ENCODE measurements around the gene GALNT9.

Gene GALNT9

DNA sequence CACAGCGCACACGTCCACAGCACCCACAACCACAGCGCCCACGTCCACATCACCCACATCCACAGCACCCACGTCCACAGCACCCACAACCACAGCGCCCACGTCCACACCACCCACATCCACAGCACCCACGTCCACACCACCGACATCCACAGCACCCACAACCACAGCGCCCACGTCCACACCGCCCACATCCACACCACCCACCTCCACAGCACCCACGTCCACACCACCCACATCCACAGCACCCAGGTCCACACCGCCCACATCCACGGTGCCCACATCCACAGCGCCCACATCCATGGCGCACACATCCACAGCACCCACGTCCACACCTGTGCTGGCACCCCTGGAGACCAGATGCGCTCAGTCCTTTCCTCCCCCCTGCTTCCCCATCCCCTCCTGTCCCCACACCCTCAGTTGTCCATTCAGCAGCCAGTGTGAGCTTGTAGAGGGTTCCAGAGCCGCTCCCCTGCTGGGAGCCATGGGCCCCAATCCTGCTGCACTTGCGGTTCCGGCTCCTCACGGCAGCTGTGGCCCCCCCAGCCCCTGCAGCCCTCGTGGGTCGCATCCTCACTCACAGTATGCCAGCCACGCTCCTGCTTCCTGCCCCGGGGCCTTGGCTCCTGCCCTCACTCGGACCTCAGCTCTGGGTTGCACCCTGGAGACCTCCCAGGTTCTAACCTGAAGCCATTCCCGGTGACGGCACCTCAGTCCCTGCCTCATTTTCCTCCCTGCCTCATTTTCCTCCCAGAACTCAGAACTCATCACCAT is 37.8 kb downstream of the GALNT9 start:
- no peak for DNase-seq

DNA sequence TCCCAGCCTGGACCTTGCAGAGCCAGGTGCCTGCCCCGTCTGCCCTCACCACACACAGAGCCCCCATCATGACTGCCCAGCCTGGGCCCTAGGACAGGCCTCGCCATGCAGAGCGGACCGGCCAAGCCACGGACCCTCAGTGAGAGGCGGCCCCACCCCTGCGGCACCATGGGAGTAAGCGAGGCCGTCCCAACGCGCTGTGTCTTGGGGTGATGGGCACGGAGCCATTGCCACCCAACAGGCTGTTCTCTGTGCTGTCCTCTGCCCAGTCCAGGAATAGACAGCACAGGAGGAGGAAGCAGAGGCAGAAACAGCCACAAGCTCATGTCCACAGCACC is 39.2 kb downstream of the GALNT9 start:
- no peak for DNase-seq

DNA sequence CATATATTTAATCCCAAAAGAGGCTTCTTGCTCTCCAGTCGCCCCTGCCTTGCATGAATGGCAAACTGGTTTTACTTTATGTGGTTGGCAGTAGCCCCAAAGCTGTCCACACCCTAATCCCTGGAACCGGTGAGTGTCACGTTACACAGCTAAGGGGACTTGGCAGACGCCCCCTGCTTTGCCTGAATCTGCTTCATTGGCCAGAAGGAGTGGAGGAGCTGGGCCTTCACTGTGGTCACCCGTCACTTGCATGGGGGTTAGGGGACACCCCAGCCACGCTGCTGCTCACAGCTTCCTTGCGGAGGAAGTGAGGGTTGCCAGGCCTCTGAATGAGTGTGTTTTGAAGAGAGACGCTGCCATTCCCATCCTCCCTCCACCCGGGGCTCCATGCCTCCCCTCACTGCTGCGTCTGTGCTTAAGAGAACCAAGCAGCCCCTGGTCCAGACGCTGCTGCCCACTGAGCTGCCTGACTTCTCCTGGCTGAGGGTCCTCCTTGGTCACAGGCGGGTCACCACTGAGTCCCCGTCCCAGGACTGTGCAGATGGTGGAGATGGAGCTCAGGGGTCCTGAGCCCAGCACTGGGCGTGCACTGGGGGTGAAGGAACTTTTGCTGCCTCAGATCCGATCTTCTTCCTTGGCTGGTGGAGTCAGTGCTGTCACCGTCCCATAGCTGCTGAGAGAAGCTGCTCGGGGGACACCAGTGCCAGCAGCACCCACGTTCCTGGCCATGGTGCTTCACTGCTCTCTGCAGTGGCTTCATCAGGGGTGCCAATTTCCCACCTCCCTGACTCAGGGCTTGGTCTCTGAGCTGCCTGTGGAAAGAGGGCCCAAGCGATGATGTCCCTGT is 39.8 kb downstream of the GALNT9 start:
- DNase-seq, result no peak

DNA sequence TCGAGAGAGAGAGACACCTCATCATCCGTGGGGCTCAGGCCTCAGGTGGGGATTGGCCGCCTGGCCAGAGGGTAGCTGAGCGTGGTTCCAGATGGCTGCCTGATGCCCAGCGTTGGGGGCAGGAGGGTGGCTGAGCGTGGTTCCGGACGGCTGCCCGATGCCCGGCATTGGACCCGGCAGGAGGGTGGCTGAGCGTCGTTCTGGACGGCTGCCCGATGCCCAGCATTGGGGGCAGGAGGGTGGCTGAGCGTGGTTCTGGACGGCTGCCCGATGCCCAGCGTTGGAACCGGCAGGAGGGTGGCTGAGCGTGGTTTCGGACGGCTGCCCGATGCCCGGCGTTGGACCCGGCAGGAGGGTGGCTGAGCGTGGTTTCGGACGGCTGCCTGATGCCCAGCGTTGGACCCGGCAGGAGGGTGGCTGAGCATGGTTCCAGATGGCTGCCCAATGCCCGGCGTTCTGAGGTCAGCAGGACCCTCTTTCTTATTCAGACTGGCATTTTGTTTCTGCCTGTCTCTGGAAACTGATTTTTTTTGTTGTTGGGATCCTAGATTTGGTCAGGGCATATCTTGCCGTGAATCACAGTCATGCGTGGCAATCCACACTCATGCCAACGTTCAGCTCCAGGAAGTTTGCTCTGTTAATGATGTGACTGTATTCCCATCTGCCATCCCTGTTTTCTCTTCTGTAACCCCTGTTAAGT is 40.7 kb downstream of the GALNT9 start:
- DNase-seq, result no peak

DNA sequence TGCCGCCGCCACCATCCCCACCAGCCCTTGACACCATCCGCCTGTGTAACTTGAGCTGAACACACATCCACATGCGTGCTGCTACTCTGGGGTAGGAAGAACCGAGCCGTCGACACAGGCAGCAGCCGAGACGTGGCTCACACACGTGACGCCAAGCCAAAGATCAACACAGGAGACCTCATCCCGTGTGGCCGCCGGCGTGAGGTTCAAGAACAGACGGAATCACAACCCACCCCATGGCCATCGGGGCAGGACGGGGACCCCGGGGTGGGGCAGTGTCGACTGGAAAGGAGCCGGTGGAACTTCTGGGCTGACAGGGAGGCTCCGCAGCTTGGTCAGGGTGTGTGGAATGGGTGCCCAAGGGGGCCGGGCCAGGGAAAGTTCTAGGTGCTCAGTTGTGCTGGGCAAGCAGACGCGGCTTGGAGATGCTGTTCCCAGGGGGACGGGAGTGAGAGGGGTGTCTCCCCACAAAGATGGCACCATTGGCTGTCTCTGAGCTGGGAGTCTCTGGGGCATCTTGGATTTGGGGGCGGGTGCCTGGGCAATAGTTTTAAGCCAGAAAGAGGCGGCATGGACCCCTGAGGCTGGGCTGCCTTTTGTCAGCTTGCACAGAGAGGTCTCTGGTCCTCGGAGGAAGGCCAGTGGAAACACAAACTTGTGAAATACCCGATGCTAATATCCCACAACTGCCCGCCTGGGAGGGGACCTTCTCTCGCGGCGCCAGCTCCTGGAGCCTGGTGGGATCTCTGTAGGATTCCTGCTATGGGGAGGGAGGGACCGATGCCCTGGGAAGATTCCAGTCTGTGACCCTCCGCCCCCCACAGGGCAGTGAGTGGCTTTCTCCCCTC is 41.8 kb downstream of the GALNT9 start:
- no peak for DNase-seq

DNA sequence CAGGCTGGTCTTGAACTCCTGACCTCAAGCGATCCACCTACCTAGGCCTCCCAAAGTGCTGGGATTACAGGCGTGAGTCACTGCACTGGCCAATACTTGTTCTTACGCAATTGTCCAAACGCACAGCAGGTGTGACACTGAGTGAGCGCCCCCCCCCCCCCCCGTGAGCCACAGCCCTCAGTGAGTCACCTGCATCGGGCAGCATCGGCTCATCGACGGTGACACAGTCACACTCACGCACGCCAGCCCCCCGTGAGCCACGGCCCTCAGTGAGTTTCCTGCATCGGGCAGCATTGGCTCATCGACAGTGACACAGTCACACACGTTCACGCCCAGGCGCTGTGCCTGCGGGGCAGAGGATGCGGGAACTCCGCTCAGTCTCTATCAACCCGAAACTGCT is 42.5 kb downstream of the GALNT9 start:
- DNase-seq, result no peak

DNA sequence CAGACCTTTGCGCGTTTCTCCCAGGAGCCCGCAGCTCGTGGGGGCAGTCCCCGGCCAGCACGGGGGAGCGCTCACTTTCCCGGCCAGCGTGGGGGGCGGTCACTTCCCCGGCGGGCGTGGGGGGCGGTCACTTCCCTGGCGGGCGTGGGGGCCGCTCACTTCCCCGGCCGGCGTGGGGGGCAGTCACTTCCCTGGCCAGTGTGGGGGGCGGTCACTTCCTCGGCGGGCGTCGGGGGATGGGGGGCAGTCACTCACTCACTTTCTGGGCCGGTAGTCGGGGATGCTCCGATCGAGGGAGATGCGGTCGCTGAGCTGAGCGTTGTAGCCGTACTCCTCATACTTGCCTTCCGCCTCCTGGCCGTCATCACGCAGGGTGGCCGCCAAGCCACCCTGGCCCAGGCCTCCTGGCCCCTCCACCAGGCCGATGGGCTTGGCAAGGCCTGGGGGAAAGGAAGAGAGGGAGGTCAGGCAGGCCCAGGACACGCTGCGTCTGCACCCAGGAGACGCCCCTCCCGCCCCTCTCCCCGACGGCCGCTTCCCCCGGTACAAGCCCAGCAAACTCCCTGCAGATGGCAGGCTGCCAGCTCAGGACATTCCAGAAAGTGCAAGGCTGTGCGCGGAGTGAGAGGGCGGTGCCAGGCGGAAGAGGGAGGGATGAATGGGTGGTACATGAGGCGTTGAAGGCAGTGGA is 43.3 kb downstream of the GALNT9 start:
- no peak for DNase-seq

DNA sequence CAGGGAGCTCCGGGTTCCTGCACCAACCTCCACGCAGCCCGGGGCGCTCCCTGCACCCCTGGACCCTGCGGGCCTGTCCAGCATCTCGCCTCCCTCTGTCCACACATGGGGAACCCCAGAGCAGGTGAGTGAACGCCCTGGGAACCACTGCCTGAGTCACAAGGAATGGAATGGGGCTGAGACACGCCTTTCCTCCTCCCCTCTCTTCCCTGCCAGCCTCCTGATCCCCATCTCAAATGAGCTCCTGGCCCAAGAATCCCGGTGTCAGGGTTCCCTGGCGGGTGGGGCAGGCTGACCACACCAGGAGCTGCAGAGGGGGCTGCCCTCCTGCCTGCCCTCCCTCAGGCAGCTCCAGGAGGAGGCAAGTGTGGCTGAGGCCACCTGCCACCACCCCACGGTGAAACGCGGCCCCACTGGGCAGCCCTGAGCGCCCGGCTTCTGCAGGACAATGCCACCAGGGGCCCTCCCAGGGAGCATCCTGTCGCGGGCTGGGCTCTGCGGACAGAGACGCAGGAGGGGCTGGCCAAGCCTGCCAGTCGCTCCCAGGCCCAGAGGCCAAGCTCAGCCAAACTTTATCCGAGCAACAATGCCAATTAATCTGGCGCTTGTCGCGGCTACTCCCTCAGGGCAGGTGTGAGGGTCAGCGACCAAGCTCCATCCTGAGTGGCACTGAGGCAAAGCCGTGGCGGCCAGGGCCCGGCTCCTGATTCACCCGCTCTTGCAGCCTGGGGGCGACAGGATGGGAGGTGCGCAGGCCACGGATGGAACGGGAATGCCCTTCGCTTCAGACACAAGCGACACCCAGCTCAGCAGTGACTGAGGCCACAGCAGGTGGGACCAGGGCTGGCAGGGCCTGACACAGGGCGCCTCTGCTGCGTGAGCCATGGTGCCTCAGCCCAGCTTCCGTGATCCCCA is 44.3 kb downstream of the GALNT9 start:
- DNase-seq, result no peak

DNA sequence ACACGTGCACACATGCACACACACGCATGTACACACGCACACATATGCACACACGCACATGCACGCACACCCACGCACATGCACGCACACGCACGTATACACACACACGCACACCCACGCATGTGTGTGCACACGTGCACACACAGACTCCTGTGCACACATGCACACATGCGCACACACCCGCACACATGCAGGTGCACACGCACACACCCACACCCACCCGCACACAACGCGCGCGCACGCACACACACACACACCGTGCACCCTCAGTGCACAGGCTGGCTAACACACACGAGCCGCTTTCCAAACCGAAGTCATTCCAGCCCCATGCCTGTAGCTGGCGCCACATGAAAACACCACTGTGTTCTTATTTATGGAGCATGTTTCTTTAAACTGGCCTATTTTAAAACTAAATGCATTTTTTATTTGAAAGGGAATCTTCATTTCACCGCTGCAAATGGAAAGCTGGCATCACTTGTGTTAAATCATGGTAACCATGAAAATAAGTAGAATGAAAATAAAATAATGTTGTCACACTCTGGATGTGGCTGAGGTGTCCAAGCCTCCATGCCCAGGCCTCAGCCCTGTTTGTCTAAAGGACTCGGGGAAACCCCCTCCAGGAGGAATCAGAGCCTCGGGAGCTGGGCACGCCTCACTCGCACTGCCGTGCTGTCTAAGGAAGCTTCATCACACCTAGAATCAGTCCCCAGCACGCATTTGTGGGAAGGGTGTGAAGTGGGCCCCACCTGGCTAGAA is 45.1 kb downstream of the GALNT9 start:
- DNase-seq, result no peak

DNA sequence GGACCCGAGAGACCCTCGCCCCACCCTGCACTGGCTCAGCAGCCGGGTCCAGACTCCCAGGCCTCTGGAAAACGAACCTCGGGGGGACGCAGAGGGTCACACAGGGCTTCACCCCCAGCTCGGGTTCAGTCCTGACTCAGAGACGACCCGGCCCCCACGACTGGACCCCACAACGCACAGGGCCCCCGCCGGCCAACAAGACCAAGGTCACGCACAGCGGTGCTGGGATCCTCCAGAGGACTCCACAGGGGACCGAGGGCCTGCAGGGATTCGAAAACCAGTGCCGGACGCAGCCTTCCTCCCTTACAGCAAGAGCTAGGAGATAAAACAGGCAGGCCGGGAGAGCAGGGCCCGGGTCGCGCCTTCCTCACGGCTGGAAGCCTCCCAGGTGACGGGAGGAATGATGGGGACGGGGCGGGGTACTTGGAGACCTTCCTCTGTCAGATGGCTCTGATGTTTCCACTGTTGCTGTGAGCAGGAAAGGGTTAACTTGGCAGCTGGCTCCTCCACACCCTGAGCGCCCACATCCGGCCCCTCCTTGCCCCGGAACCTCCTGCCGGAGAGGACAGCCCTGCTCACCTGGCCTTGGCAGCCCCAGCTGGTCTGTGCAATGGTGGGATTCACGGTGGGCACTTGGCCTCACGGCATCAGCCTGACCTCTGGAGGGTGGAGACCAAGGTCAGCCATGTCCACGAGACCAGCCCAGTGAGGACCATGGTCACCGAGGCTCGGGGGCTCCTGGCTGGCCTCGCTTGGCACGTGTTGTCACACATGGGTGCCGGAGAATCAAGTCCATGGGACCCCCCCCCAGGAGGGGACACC is 46.2 kb downstream of the GALNT9 start:
- DNase-seq, result peak; percentile 69

DNA sequence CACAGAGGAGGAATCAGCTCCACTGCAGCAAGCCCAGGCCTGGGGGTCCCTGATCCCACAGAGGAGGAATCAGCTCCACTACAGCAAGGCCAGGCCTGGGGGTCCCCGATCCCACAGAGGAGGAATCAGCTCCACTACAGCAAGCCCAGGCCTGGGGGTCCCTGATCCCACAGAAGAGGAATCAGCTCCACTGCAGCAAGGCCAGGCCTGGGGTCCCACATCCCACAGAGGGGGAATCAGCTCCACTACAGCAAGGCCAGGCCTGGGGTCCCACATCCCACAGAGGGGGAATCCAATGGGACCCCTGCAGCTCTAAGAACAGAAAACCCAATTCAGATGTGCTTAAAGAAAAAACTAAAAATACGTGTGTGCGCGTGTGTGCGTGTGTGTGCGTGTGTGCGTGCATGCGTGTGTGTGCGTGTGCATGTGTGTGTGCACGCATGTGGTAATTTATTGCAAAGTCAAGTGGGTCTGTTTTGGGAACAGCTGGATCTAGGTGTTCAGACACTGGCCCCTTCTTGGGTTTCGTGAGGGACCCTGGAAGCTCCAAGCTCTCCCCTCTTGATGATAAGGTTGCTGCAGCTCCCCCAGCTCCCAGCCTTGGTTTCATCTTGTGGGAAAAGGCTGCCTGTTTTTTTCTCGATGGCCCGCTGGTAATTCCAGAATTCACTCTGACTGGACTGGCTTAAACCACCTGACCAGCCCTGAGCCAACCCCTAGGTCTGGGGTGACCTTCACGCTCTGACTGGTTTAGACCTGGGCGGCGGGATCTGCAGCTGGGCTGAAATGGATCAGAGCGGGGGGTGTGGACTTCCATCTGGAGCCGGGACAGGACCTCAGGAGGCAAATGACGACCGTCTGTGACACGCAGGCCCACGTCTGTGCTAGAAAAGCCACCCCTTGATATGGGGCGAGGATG is 47.1 kb downstream of the GALNT9 start:
- no peak for DNase-seq

DNA sequence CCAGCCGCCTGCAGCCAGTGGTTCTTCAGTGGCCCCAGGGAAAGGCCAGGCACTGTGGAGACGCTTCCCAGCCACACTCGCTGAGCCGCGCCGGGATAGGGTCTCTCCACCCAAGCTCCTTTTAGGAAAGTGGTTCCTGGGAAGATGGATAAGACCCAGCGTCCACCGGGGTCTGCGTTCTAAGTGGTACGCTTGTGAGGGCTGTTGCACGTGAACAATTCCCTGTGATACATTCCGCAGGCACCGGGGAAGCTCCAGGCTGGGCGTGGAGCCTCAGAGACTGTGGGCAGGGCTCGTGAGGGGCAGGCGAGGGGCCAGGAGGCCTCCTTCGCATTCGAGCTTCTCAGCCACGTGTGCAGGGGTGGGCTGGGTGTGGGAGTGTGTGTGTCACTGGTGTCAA is 48.4 kb downstream of the GALNT9 start:
- DNase-seq, result no peak

DNA sequence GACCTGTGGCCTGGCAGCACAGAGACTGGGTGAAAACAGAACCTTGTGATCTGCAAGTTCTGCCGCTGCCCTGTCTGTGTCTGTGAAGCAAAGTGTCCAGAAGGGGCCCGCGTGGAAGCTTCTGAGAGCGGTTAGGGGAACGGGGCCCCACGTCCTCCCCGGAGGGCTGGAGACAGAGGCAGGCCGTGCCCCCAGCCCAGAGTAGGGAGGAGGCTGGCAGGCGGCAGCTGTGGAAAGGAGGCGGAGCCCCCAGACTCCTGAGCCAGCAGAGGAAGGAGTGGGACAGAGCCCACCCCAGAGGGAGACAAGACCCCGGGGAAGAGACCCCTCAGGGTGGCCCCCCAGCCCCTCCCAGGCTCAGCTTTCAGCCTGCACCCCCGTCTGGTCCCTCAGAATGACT is 49.0 kb downstream of the GALNT9 start:
- no peak for DNase-seq

DNA sequence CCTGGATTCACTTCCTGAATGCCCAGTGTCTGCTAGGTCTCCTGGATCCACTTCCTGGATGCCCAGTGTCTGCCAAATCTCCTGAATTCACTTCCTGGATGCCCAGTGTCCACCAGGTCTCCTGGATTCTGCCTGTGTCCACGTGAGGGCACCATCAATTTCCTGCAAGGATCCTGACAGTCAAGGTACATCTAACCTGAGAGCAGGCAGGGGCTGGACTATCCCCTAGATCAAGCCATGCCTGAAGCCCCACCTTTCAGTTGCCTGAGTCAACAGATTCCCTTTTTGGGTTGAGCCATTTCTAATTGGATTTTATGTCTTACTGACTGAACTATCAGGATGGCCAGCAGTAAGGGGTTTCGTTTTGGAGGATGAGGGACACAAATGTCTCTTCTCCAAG is 49.5 kb downstream of the GALNT9 start:
- DNase-seq, result no peak

DNA sequence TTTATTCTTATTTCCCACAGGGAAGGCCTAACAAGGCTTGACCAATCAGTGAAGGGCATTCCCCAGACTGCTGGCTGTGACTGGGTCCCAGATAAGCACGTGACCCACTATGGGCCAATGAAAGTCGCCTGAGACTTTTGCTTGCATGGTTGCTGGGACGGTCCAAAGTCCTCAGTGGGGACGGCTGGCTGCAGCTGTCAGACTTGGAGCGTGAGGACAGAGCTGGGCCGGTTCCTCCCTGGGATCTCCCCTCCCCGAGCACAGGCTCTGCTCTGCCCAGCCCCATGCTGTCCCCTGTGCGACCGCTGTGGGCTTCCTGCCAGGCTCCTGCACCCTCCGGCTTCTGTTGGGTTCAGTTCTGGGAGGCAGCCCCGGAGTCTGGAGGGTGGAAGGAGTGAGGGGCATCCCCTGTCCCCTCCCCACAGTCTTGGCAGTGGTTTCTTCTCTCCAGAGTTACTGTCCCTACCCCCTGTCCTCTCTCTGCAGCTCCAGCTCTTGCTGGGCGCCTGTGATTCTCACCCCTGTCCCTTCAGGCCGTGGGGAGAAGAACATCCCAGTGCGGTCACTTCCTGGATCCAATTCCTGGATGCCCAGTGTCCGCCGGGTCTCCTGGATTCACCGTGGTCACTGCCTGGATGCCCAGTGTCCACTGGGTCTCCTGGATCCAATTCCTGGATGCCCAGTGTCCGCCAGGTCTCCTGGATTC is 50.1 kb downstream of the GALNT9 start:
- DNase-seq, result no peak

DNA sequence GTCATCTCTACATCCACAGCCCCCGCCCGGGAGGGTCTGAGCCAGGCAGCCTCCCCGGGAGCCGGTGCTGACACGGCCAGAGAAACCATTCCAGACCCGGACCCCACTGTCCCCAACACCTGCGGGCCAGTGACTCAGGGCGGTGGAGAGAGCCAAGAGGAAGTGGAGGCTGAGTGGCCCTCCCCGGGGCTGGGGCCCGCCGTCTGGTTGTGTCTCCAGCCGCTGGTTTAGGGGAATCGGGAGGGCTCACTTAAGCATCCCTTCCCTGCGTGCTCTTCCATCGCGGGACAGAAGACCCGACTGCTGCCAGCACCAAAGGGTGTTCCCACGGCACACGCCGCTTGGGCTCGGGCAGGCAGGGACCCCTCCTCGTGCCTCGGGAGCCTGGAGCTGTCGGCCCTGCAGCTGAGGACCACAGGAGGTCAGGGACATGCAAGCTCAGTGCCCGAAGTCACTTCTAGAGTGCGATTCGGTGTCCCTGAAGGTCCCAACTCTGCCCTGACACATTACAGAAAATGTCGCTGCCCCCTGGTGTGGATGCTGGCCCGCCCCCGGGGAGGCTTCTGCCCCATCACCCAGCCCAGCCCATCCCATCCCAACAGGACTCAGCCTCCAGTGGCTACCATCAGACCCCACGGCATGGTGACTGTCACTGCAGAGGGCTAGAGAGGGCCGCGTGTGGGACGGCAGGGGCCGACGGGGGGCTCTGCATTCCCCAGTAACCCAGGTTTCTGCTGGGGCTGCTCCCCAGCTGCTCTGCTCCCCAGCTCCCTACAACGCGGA is 50.8 kb downstream of the GALNT9 start:
- no peak for DNase-seq

DNA sequence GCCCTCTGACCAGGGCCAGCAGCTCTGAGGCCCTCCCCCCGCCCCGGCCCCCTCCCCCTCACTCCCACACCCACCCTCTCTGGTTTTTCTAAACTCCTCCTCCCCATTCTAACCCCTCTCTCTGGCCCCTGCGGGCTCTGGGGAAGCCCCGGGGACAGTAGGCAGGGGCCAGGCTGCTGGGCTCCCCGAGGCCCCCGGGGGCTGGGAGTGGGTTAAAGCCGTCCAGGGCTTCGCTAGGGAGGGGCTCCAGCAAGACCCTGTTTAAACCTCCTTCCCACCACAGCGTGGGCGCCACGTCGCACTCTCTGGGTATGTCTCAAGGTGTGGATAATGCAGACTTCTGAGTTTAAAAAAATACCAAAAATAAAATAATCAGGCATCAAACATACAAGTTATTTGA is 51.4 kb downstream of the GALNT9 start:
- no peak for DNase-seq
